ENCODE measurements around the gene AMY2B. TPM values are rescaled to one million over a fixed set of nuclear protein-coding genes. Genes with fewer than 3 reads are reported as not detected.
"Not testable (repeated sequence)": the region's sequence is repeated elsewhere in the genome, so short reads cannot be mapped to it uniquely, and the experiment has no call there.

The AMY2B gene
- polyA plus RNA-seq (ENCODE audit: insufficient read length), result 75.7 TPM
- long read RNA-seq, donor 1, partial matches to known transcripts, result 0 of 3 reads
- long read RNA-seq, donor 1, other reads (novel, unspliced or antisense), result 0 of 3 reads
- long read RNA-seq, donor 2, partial matches to known transcripts, result 0 of 2 reads
- long read RNA-seq, donor 2, other reads (novel, unspliced or antisense), result 0 of 2 reads
- long read RNA-seq, donor 3, partial matches to known transcripts, result 0 of 2 reads
- long read RNA-seq, donor 3, other reads (novel, unspliced or antisense), result 0 of 2 reads
- long read RNA-seq, donor 4, result 0 reads
- long read RNA-seq, donor 5, full-length matches to known transcripts, result 2 of 2 reads
- long read RNA-seq, donor 5, partial matches to known transcripts, result 0 of 2 reads
- long read RNA-seq, donor 5, other reads (novel, unspliced or antisense), result 0 of 2 reads
- long read RNA-seq, donor 6, result 0 reads
- long read RNA-seq, donor 7, partial matches to known transcripts, result 0 of 2 reads
- long read RNA-seq, donor 7, other reads (novel, unspliced or antisense), result 0 of 2 reads
- long read RNA-seq, donor 8, result 0 reads

GRCh38 chr1:103571289-103571688 lies at the start of gene AMY2B:
AMY2B (plus strand) TSS chr1:103571589; CDS start chr1:103571603, 14 bp downstream.
- not testable (repeated sequence) for DNase-seq

GRCh38 chr1:103523346-103523745 lies 48.0 kb upstream of the AMY2B start:
- no peak for DNase-seq

- DNase-seq, result peak; percentile 21
Measured at GRCh38 chr1:103525114-103525606, 46.2 kb upstream of the AMY2B start.

DNA sequence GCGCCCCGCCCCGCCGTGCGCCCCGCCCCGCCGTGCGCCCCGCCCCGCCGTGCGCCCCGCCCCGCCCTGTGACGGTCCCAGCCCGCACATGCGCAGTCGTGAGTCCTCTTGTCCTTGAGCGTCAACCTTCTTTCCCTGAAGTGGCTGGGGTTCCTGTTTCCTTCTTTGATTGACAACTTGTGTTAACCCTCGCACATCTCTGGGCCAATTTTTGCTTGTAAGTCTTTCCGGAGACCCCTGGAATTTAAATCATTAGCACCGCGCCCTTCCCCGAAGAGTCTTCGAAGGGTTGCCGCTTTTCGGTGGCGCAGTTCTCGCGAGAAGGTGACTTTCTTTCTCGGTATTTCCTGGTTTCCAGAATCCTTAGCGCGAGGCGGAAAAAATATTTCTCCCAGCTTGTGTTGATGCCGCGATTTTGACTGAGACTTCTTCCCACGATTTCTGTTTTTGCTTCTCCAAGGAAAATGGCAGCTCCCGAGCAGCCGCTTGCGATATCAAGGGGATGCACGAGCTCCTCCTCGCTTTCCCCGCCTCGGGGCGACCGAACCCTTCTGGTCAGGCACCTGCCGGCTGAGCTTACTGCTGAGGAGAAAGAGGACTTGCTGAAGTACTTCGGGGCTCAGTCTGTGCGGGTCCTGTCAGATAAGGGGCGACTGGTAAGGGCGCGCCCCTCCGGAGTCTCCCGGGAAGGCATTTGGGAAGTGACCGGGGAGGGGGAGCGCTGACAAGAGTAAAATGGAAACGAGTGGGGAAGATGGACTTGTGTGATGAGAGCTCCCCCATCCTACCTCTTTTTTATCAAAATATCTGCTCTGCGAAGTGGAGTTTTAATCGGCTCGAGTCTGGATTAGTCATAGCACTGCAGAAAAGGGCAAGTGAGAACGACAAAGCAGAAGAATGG lies 45.5 kb upstream of the AMY2B start, which contains the start of gene RNPC3:
RNPC3 (plus strand) TSS at position 93 of the 901 bp plus-strand sequence; CDS start at position 465, 372 bp downstream.
- DNase-seq, result peak; percentile 96

- no peak for DNase-seq
Measured at GRCh38 chr1:103527331-103527730, 44.1 kb upstream of the AMY2B start.

DNA sequence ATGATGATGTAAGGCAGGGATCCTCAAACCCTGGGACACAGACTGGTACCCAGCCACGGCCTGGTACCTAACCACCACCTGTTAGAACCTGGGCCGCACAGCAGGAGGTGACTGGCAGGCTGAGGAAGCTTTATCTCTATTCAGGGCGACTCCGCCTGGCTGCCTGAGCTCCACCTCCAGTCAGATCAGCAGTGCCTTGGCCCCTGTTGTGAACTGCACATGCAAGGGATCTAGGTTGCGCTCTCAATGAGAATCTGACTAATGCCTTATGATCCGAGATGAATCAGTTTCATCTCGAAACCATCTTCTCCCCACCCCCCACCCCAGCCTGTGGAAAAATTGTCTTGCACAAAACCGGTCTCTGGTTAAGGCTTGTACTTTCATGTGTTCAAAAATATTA lies 41.6 kb upstream of the AMY2B start:
- no peak for DNase-seq

- no peak for DNase-seq
Measured at GRCh38 chr1:103538226-103538625, 33.2 kb upstream of the AMY2B start.

- no peak for DNase-seq
Measured at GRCh38 chr1:103541431-103541830, 30.0 kb upstream of the AMY2B start.

- no peak for DNase-seq
Measured at GRCh38 chr1:103546496-103546895, 24.9 kb upstream of the AMY2B start.

- no peak for DNase-seq
Measured at GRCh38 chr1:103547840-103548239, 23.5 kb upstream of the AMY2B start.

DNA sequence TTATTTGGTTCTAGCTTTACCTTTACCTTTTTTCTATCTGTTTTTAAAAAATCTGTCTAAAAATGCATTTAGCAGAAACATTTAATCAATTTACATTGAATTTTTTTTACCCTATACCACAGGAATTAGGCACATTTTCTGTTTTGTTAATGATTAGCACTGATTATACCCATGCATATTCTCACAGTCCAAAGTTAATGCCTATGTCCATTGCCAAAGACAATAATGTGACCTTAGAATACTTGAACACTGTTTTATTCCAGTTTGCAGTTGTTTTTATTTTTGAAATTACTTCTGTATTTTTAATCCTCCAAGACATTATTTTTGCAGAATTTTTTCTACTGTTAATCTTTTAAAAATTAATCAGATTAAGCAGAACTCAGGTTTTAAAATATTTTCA lies 11.0 kb upstream of the AMY2B start:
- DNase-seq, result no peak

- DNase-seq, result not testable (repeated sequence)
Measured at GRCh38 chr1:103561124-103561523, 10.3 kb upstream of the AMY2B start.

- no peak for DNase-seq
Measured at GRCh38 chr1:103561643-103562395, 9.6 kb upstream of the AMY2B start.

DNA sequence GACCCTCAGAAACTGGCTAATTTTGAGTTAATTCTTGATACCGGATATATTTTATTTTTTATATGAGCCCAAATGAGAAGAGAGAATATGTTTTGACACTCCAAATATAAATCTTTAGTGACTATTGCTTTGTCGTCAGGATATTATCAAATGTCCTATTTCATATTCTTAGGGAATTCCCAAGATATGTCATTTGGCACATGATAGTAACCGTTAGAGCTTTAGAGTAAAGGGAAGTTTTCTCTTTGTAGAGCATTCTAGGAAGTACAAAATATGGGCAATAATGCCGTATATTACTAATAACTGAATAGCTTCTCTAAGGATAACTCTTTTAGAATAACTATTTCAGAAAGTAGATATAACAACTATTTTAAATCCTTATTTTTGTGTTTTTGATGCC lies 8.3 kb upstream of the AMY2B start:
- no peak for DNase-seq

DNA sequence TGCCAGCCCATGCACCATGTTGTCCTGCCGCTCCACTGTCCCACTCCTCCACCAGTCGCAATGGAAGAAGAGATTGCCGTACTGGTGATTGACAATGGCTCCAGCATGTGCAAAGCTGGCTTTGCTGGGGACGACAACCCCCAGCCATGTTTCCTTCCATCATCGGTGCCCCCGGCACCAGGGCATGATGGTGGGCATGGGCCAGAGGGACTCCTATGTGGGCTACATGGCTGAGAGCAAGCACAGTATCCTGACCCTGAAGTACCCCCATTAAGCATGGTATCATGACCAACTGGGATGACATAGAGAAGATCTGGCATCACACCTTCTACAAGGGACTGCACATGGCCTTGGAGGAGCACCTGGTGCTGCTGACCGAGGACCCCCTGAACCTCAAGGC lies 1.9 kb upstream of the AMY2B start:
- no peak for DNase-seq

GRCh38 chr1:103576065-103576464 lies 4.7 kb downstream of the AMY2B start:
- no peak for DNase-seq

DNA sequence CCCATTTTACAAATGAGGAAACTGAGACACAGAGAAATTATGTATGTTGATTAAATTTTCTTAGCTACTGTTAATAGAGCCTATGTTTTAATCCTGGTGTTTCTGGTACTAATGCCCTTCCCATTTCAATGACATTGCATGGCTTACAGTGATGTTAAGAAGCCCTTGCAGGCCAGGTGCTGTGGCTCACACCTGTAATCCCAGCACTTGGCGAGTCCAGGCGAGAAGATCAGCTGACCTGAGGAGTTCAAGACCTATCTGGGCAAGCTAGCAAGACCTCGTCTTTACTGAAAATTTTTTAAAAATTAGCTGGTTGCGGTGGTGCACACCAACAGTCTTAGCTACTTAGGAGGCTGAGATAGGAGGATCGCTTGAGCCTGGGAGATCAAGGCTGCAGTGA lies 5.4 kb downstream of the AMY2B start:
- DNase-seq, result not testable (repeated sequence)

DNA sequence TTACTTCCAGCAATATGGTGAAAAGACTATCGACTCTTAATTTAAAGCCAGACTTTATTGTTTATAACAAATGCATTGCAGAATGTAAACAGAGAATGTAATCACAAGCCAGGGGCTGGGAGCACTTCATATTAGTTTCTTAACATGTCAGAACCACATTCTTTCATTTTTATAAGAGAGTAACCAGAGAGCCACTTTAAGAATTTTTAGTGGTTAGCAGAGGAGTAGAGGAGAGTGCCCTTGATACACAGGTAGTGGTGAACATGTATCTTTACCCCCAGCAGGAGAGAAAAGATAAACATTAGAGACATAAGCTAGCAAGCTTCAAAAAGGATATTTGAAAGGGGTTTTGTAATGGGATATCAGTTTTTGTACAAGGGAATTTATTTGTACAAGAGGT lies 11.1 kb downstream of the AMY2B start:
- no peak for DNase-seq

- no peak for DNase-seq
Measured at GRCh38 chr1:103583887-103584286, 12.5 kb downstream of the AMY2B start.

DNA sequence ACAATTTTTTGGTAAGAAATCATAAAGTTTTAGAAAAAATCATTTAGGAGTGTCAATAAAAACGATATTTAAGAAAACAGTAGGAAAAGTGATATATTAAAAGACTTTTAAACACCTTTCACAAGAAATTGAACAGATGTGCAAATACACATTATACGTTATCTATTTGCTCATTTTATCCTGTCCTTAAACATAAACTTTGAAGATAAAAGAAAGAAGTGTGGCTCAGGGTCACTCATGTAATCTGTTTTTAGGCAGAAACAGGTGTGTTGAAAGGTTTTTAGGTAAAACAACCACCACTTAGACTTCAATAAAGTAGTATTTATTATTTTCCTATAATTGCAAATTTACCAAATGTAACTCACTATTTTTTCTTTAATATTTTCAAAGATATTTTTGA lies 13.1 kb downstream of the AMY2B start:
- no peak for DNase-seq

DNA sequence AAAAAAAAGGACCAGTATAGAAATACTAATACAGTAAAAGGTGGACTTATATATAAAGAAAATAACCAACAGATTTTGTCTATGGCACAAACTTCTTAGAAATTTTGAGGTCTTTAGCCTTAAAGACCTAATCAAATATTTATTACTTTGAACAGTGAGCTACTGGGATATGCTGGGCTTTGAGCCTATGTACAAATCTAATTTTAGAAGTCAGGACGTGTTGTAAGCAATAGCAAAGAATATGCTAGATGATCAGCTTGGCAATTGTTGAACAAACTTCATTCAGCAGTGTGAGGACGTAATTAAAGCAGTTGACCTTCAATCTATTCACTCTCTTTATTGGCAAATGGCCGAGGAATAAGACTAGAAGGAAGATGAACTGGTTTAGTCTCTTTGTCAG lies 31.4 kb downstream of the AMY2B start:
- DNase-seq, result not testable (repeated sequence)

DNA sequence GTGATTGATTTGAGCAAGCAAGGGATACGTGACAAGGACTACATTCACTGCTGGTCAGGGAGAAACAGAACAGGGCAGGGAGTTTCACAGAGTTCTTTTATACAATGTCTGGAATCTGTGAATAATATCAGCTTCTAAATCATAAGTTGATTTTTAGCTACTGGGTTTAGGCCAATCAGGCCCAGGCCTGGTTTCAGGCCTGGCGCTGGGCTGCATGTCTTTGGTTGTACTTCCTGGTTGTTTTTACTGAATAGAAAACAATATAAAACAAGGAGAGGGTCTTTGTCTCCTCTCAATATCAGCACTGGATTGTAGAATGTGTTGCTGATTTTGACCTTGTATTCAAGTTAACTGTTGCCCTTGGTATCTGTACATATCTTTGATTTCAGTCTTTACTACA lies 45.0 kb downstream of the AMY2B start:
- no peak for DNase-seq

Measured in left kidney (tissue), 8 donors.